ENCODE results near the gene CACNG3.

DNA sequence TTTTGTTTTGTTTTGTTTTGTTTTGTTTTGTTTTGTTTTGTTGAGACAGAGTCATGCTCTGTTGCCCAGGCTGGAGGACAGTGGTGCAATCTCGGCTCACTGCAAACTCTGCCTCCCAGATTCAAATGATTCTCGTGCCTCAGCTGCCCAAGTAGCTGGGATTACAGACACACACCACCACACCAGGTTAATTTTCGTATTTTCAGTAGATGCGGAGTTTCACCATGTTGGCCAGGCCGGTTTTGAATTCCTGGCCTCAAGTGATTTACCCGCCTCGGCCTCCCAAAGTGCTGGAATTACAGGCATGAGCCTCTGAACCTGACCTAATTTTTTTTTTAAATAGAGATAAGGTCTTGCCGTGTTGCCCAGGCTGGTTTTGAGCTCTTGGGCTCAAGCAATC lies 46.5 kb downstream of the CACNG3 start:
- TF ChIP-seq EZH2 (IDR thresholded peaks at IDR 0.05) (no peak), POLR2AphosphoS5 (IDR thresholded peaks at IDR 0.05; ENCODE audit: borderline replicate concordance, low read depth, low read length) (no peak)
